SK-N-MC (cell line): Measurements from ENCODE around the gene LIF.
"Not testable (repeated sequence)": the region's sequence is repeated elsewhere in the genome, so short reads cannot be mapped to it uniquely, and the experiment has no call there.

Experiments
- EZH2 ChIP-seq: fragments of 200-600 bp; sonication (generic); IDR thresholded peaks from one replicate; pipeline ENCODE4 v1.6.1; 2017; ENCODE audit warnings: antibody characterized with exemption
- FOXP2 ChIP-seq: optimal IDR thresholded peaks from 2 replicates; pipeline ENCODE3; 2011; ENCODE audit warnings: mild to moderate bottlenecking, moderate library complexity; ENCODE audit not compliant: insufficient read depth; ENCODE audit errors: extremely low read length, control extremely low read depth
- POLR2AphosphoS5 ChIP-seq: IDR thresholded peaks from 2 replicates; pipeline ENCODE4 v1.6.1; 2012; ENCODE audit warnings: mild to moderate bottlenecking, low read depth, low read length, borderline replicate concordance

DNA sequence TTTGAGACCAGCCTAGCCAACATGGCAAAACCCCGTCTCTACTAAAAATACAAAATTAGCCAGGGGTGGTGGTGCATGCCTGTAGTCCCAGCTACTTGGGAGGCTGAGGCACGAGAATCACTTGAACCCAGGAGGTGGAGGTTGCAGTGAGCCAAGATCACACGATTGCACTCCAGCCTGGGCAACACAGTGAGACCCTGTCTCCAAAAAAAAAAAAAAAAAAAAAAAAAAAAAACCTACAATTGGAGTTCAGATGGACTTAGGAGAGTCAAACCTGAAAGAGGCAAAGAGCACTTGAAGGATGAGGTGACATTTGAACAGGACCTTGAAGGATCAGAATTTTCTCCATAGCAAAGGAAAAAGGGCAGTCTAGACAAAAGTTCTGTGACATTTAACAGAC lies 12.2 kb downstream of the LIF start:
- TF ChIP-seq EZH2, POLR2AphosphoS5, FOXP2: not testable (repeated sequence)
